ENCODE data around the gene GALNT10.

DNA sequence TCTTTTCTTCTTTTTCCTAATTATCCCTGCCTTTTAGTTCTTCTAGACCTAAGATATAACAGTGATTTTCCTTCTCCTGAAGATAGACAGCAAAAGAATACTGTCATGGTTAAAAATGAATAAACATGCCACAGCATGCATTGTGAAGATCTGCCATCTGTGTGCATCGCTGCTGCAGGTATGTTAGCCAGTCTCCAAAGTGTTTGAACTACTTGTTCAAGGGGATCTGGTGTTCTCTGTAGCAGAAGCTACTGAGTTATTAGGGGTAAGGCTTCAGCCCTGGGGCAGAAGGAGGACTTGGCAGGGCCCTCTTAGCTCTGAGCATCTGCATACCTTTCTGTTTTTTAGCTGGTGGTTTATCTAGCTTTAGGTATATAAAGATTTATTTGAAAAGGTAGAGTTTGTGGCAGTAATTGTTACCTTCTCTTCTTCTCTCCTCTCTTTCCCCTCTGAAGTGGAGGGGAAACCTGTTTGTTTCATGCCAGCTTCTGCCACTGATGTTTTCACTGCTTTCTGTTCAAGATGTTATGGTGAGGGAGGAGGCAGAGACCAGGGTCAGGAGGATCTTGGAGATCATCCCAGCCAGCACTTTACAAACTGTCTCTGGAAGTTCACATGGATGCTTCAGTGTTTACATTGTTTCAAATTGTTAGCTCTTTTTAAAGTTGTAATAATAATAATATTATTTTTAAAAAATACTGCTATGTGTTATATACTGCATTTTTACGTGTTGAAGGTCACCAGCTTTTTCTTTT, 25.2 kb downstream of the GALNT10 start:
- TF ChIP-seq POLR2A (IDR thresholded peaks at IDR 0.05), result no peak
- TF ChIP-seq, protein P1, sequence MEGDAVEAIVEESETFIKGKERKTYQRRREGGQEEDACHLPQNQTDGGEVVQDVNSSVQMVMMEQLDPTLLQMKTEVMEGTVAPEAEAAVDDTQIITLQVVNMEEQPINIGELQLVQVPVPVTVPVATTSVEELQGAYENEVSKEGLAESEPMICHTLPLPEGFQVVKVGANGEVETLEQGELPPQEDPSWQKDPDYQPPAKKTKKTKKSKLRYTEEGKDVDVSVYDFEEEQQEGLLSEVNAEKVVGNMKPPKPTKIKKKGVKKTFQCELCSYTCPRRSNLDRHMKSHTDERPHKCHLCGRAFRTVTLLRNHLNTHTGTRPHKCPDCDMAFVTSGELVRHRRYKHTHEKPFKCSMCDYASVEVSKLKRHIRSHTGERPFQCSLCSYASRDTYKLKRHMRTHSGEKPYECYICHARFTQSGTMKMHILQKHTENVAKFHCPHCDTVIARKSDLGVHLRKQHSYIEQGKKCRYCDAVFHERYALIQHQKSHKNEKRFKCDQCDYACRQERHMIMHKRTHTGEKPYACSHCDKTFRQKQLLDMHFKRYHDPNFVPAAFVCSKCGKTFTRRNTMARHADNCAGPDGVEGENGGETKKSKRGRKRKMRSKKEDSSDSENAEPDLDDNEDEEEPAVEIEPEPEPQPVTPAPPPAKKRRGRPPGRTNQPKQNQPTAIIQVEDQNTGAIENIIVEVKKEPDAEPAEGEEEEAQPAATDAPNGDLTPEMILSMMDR (IDR thresholded peaks at IDR 0.05), result no peak

Data from uterus (tissue), 2 donors.